Upper lobe of left lung (tissue), 4 donors: ENCODE data around the gene FHOD3.

Experiments
- CTCF ChIP-seq, 6 experiments: fragments of 450-650 bp in 4 of 6; fragments of 200-600 bp in 2 of 6; sonication (generic) in 2 of 6; IDR thresholded peaks; one replicate each; pipeline ENCODE4 v1.5.1; 2016 to 2019; ENCODE audit warnings: antibody characterized with exemption in 6 of 6
- EP300 ChIP-seq, 4 donors: sonication (generic); formaldehyde crosslinking; IDR thresholded peaks; one replicate each; pipeline ENCODE4 v1.5.1; 2017; ENCODE audit warnings: antibody characterized with exemption in 4 of 4, control low read depth in 2 of 4
- POLR2A ChIP-seq, 4 donors: fragments of 450-650 bp; IDR thresholded peaks; one replicate each; pipeline ENCODE4 v1.5.1; 2016 to 2017; ENCODE audit warnings: antibody characterized with exemption in 4 of 4, mild to moderate bottlenecking in 2 of 4

GRCh38 chr18:36813824-36814223 is 516.3 kb downstream of the FHOD3 start:
- no peak for TF ChIP-seq CTCF (IDR thresholded peaks at IDR 0.05)
- no peak for TF ChIP-seq POLR2A (IDR thresholded peaks at IDR 0.05)
- no peak for TF ChIP-seq EP300 (IDR thresholded peaks at IDR 0.05)
